ENCODE results near the gene KIAA1217.

The KIAA1217 gene

DNA sequence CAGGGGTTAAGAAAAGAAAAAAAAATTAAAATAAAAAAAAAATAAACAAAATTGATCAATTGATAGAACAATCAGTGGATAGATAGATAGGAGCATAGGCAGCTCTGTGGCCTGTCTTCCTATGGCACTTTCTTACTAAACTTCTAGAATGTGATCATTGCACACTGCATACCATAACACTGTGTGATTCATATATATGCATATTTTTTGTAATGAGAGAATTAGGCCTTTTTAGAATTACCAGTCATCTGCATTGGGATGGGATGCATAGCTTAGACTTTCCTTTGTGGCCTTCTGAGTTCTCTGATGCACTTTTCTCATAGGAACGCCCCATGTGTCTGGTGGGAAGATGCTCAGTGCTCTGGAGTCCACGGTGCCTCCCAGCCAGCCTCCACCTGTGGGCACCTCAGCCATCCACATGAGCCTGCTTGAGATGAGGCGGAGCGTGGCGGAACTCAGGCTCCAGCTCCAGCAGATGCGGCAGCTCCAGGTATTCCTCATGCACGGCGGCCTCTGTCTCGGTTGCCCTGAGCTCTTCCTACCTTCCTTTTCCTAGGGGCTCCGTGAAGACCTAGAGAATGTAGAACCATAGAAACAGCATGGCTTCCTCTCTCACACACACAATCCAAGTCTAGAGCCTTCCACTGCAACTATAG is 292.2 kb downstream of the KIAA1217 start:
- H3K9ac ChIP-seq (ENCODE audit: low read length): no peak overlapping the region
- no peaks in the 10 kb centered on the region for H3K27me3 ChIP-seq (ENCODE audit: control insufficient read depth, insufficient read depth, low read length)
- H3K9me3 ChIP-seq (ENCODE audit: control insufficient read depth, low read length): no peaks in the 10 kb centered on the region
- no peak overlapping the region for H3K4me3 ChIP-seq (ENCODE audit: low read length)
- no peaks in the 10 kb centered on the region for H3K36me3 ChIP-seq (ENCODE audit: control insufficient read depth, insufficient read depth, low read length)
- no peaks in the 10 kb centered on the region for H3K4me1 ChIP-seq (ENCODE audit: control insufficient read depth, insufficient read depth, low read length)

DNA sequence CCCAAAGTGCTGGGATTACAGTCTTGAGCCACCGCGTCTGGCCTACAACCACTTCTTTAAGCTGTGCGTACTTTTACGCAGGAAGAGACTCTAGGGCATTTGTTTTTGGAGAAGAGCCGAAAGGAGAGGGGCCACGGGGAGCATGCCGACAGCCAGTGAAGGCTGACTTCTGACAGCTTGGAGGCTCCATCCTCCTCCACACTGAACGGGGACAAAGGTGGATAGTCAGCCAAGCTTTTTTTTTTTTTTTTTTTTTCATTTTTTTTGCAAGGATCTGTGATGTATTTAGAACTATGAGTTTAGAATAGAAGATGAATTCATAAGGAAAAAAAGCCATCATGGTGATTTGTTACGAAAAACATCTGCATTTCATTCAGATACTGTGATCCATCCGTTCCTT is 293.1 kb downstream of the KIAA1217 start:
- H3K9ac ChIP-seq (ENCODE audit: low read length): no peak overlapping the region
- no peaks in the 10 kb centered on the region for H3K27me3 ChIP-seq (ENCODE audit: control insufficient read depth, insufficient read depth, low read length)
- H3K4me1 ChIP-seq (ENCODE audit: control insufficient read depth, insufficient read depth, low read length): no peaks in the 10 kb centered on the region
- H3K36me3 ChIP-seq (ENCODE audit: control insufficient read depth, insufficient read depth, low read length): no peaks in the 10 kb centered on the region
- no peaks in the 10 kb centered on the region for H3K9me3 ChIP-seq (ENCODE audit: control insufficient read depth, low read length)
- no peak overlapping the region for H3K4me3 ChIP-seq (ENCODE audit: low read length)

DNA sequence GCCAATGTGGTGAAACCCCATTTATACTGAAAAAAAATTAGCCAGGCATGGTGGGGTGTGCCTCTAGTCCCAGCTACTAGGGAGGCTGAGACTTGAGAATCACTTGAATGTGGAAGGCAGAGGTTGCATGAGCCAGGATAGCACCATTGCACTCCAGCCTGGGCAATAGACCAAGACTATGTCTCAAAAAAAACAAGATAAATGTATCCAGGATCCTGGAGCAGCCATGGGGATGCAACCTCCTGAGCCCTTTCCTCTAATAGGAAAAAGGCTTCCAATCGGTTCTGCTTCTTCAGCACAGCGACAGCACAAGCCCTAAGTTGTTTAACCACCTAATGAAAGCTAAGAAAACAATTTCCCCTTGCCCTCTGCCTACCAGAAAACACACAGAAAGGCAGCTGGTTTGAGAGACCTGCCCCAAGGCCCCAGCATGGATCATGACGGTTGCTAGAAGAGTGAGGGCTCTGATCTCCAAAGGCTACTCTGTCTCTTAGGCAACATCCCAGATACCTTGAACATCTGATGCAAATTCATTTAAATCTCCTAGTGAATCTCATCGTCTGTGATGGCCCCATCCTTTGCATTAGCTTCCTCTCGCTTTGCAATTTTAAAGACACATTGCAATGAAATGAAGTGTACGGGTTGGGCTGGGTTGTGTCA is 294.0 kb downstream of the KIAA1217 start:
- Histone ChIP-seq H3K4me3 (ENCODE audit: low read length) (no peak overlapping the region), H3K9ac (ENCODE audit: low read length) (no peak overlapping the region), H3K4me1 (ENCODE audit: control insufficient read depth, insufficient read depth, low read length) (no peaks in the 10 kb centered on the region), H3K27me3 (ENCODE audit: control insufficient read depth, insufficient read depth, low read length) (no peaks in the 10 kb centered on the region), H3K9me3 (ENCODE audit: control insufficient read depth, low read length) (no peaks in the 10 kb centered on the region), H3K36me3 (ENCODE audit: control insufficient read depth, insufficient read depth, low read length) (no peaks in the 10 kb centered on the region)

DNA sequence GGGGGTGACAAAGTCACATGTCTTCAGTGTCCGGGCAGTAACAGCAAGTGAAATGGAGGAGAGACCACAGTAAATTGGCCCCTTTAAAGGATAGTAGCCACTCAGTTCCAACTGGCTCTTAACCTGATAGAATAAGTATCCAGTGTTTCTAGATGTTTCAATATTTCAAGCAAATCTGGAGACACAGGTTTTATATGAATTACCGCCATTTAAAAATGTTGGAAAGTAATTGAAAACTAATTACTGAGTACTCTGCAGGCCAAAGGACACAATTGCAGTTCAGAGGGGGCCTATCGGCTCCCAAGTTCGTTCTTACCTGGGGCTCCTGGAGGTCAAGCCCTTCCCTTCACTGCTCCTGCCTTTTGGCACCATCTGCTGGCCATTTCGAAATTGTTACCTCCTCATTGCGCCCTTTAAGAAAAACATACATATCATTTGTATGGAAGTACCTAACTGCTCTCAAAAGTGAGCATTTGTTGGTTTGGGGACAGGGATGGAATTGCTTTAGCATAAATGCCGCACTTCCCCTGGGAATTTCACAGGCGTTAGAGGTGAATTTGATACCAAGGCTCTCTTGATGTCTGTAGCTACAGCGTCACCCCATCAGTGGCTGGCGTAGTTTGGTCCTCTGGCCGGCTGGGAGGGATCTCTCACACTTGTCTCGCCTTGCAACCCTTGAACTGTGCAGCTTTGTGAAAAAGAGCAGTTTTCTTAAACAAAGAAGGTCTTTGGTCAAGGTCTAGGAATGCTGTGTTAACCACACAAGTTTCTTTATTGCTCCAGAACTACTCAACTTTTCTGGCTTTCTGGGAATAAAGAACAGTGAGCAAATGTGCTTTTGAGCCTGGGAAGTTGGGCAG is 294.8 kb downstream of the KIAA1217 start:
- no peak overlapping the region for H3K9ac ChIP-seq (ENCODE audit: low read length)
- no peaks in the 10 kb centered on the region for H3K36me3 ChIP-seq (ENCODE audit: control insufficient read depth, insufficient read depth, low read length)

DNA sequence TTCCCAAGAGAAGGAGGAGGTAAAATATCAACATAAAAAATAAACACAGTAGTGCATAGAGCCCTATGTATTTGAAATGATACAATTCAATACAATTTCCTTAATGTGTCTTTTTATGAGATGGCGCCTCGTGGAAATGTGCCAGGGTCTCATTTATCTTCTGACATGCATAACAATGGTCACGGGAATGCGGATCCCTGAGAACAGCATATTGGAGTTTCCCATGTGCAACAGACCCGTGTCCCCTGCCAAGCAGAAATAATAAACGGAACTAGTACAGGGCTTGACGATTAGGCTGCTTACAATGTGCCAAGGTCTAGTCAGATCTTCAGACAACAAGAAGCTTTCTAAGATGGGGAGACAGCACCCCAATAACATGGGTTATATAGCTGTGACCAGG is 296.8 kb downstream of the KIAA1217 start:
- H3K36me3 ChIP-seq (ENCODE audit: control insufficient read depth, insufficient read depth, low read length): no peaks in the 10 kb centered on the region
- no peaks in the 10 kb centered on the region for H3K4me1 ChIP-seq (ENCODE audit: control insufficient read depth, insufficient read depth, low read length)
- H3K9me3 ChIP-seq (ENCODE audit: control insufficient read depth, low read length): no peaks in the 10 kb centered on the region
- H3K4me3 ChIP-seq (ENCODE audit: low read length): no peak overlapping the region
- no peaks in the 10 kb centered on the region for H3K27me3 ChIP-seq (ENCODE audit: control insufficient read depth, insufficient read depth, low read length)
- H3K9ac ChIP-seq (ENCODE audit: low read length): no peak overlapping the region

More for the DNA sequence above, 294.8 kb downstream of the KIAA1217 start:
- no peak overlapping the region for H3K4me3 ChIP-seq (ENCODE audit: low read length)
- no peaks in the 10 kb centered on the region for H3K27me3 ChIP-seq (ENCODE audit: control insufficient read depth, insufficient read depth, low read length)
- no peaks in the 10 kb centered on the region for H3K4me1 ChIP-seq (ENCODE audit: control insufficient read depth, insufficient read depth, low read length)
- H3K9me3 ChIP-seq (ENCODE audit: control insufficient read depth, low read length): no peaks in the 10 kb centered on the region

DNA sequence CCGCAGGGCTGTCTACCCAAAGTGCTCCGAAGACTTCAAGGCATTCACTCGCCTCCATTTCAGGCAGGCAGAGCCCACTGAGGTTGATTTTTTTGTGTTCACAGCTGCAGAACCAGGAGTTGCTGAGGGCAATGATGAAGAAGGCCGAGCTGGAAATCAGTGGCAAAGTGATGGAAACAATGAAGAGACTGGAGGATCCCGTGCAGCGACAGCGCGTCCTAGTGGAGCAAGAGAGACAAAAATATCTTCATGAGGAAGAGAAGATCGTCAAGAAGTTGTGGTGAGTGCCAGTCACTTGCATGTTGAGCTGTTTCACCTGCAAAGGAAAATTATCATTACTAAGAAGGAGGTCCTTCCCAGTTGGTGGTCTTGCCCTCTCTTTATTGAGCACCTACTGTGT is 304.2 kb downstream of the KIAA1217 start:
- no peaks in the 10 kb centered on the region for H3K27me3 ChIP-seq (ENCODE audit: control insufficient read depth, insufficient read depth, low read length)
- H3K9me3 ChIP-seq (ENCODE audit: control insufficient read depth, low read length): no peaks in the 10 kb centered on the region
- H3K9ac ChIP-seq (ENCODE audit: low read length): no peak overlapping the region
- no peaks in the 10 kb centered on the region for H3K4me1 ChIP-seq (ENCODE audit: control insufficient read depth, insufficient read depth, low read length)
- no peaks in the 10 kb centered on the region for H3K36me3 ChIP-seq (ENCODE audit: control insufficient read depth, insufficient read depth, low read length)
- no peak overlapping the region for H3K4me3 ChIP-seq (ENCODE audit: low read length)

DNA sequence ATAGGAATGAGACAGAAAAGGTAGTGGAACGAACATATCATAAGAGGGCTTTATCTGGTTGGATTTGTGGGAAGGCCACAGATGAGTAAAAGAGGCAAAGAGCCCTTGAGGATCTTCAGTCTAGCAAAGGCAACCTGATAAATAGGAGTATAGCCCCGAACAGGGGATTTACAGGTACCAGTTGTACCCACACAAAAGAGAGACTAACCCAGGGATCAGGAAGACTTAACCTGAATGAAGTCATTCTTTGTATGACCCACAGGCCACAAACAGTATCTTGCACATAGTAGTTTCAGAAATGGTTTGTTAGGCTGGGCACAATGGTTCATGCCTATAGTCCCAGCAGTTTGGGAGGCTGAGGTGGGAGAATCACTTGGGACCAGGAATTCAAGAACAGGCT is 306.5 kb downstream of the KIAA1217 start:
- peaks cover 6% of the 10 kb centered on the region for H3K4me1 ChIP-seq (ENCODE audit: control insufficient read depth, insufficient read depth, low read length)
- no peaks in the 10 kb centered on the region for H3K36me3 ChIP-seq (ENCODE audit: control insufficient read depth, insufficient read depth, low read length)
- no peak overlapping the region for H3K4me3 ChIP-seq (ENCODE audit: low read length)
- H3K9me3 ChIP-seq (ENCODE audit: control insufficient read depth, low read length): no peaks in the 10 kb centered on the region
- H3K9ac ChIP-seq (ENCODE audit: low read length): no peak overlapping the region
- no peaks in the 10 kb centered on the region for H3K27me3 ChIP-seq (ENCODE audit: control insufficient read depth, insufficient read depth, low read length)

DNA sequence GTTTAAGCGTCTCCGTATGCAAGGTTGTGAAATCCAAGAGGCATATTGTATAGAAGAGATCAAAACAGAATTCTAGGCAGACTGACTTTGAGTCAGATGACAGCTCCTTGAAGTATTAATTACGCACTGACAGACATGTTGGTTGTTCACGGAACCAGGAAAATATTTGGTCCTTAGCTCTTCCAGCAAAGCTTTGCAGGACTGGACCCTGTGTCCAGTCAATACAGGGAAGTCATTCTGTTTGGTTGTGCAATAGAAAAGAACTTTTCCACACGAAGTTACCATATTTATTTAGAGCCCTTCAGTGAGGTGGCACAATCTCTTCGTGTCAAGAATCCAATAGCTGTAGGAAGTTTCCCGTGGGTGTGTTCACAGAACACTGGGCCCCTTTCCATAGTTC is 309.5 kb downstream of the KIAA1217 start:
- Histone ChIP-seq H3K9me3 (ENCODE audit: control insufficient read depth, low read length) (no peaks in the 10 kb centered on the region), H3K36me3 (ENCODE audit: control insufficient read depth, insufficient read depth, low read length) (no peaks in the 10 kb centered on the region), H3K9ac (ENCODE audit: low read length) (peak overlapping the region; percentile 12), H3K4me1 (ENCODE audit: control insufficient read depth, insufficient read depth, low read length) (peaks cover 6% of the 10 kb centered on the region), H3K4me3 (ENCODE audit: low read length) (no peak overlapping the region), H3K27me3 (ENCODE audit: control insufficient read depth, insufficient read depth, low read length) (no peaks in the 10 kb centered on the region)

DNA sequence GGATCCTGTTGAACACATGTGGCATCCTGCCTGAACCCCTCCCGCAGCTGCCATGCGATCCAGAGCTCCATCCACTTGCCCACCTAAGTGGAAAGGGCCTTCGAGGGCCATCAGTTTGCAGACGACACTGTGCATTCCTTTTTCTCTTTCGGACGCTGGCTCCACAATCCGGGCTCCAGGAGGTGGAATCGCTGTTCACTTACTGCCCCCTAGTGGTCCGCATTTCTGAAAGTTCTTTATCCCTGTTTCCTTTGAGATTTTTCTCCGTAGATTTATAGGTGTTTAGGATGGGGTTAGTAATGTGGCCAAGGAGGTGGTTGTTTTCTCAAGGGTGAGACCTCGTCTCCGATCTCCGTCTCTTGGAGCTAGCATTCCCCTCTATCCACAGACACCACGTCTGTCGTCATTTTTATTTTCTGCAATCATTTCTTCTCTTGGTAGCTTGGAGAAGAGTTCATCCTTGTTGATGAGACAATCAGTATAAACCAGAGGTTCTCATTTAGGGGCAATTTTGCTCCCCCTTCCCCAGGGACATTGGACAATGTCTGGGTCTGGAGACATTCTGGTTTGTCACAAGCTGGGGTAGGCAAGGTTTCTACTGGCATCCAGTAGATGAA is 310.2 kb downstream of the KIAA1217 start:
- no peaks in the 10 kb centered on the region for H3K9me3 ChIP-seq (ENCODE audit: control insufficient read depth, low read length)
- H3K36me3 ChIP-seq (ENCODE audit: control insufficient read depth, insufficient read depth, low read length): no peaks in the 10 kb centered on the region
- H3K4me3 ChIP-seq (ENCODE audit: low read length): no peak overlapping the region
- H3K4me1 ChIP-seq (ENCODE audit: control insufficient read depth, insufficient read depth, low read length): peaks cover 6% of the 10 kb centered on the region
- peak overlapping the region; percentile 12 for H3K9ac ChIP-seq (ENCODE audit: low read length)
- H3K27me3 ChIP-seq (ENCODE audit: control insufficient read depth, insufficient read depth, low read length): no peaks in the 10 kb centered on the region

DNA sequence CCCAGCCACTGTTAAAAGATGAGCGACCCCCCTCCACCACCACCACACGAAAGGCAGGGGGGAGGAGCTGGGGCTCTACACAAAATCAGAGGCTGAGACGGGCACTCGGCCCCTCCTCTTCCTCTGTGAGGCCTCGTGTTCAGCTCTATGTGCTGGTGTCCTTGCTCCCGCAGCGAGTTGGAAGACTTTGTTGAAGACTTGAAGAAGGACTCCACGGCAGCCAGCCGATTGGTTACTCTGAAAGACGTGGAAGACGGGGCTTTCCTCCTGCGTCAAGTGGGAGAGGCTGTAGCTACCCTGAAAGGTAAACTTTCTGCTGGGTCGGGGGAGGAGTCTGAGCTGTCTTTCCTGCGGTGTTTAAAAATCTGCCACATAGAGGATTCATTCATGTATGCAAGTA is 311.0 kb downstream of the KIAA1217 start:
- no peak overlapping the region for H3K4me3 ChIP-seq (ENCODE audit: low read length)
- no peaks in the 10 kb centered on the region for H3K9me3 ChIP-seq (ENCODE audit: control insufficient read depth, low read length)
- H3K9ac ChIP-seq (ENCODE audit: low read length): no peak overlapping the region
- peaks cover 6% of the 10 kb centered on the region for H3K4me1 ChIP-seq (ENCODE audit: control insufficient read depth, insufficient read depth, low read length)
- no peaks in the 10 kb centered on the region for H3K27me3 ChIP-seq (ENCODE audit: control insufficient read depth, insufficient read depth, low read length)
- no peaks in the 10 kb centered on the region for H3K36me3 ChIP-seq (ENCODE audit: control insufficient read depth, insufficient read depth, low read length)

DNA sequence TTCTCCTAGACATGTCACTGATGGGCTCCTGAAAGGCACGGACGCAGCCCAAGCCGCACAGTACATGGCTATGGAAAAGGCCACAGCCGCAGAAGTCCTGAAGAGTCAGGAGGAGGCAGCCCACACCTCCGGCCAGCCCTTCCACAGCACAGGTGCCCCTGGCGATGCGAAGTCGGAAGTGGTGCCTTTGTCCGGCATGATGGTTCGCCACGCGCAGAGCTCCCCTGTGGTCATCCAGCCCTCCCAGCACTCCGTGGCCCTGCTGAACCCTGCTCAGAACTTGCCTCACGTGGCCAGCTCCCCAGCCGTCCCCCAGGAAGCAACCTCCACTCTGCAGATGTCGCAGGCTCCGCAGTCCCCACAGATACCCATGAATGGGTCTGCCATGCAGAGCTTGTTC is 315.4 kb downstream of the KIAA1217 start:
- no peak overlapping the region for H3K9ac ChIP-seq (ENCODE audit: low read length)
- no peaks in the 10 kb centered on the region for H3K9me3 ChIP-seq (ENCODE audit: control insufficient read depth, low read length)
- H3K4me3 ChIP-seq (ENCODE audit: low read length): no peak overlapping the region
- no peaks in the 10 kb centered on the region for H3K36me3 ChIP-seq (ENCODE audit: control insufficient read depth, insufficient read depth, low read length)
- no peaks in the 10 kb centered on the region for H3K27me3 ChIP-seq (ENCODE audit: control insufficient read depth, insufficient read depth, low read length)
- no peaks in the 10 kb centered on the region for H3K4me1 ChIP-seq (ENCODE audit: control insufficient read depth, insufficient read depth, low read length)

Data from mucosa of stomach (tissue), 1 donor.